CD4-positive, alpha-beta T cell (primary cell): Measurements from ENCODE around the gene ZFAND6. TPM values are rescaled to one million over a fixed set of nuclear protein-coding genes. Genes with fewer than 3 reads are reported as not detected.

Experiments
- ATAC-seq: fragments of 200-7000 bp; cut with Tn5 transposase; one replicate; pipeline ENCODE4 v1.10.0; 2022; ENCODE audit warnings: mild to moderate bottlenecking; ENCODE audit not compliant: poor library complexity
- CTCF ChIA-PET: fragments of 350-600 bp; sonication (Branson Sonifier 250); formaldehyde crosslinking; loops from one replicate; lab custom pipeline; 2021; ENCODE audit warnings: antibody characterized with exemption, inconsistent platforms; lab: Charles Lee
- POLR2A ChIA-PET: fragments of 350-600 bp; sonication (Branson Sonifier 250); formaldehyde crosslinking; loops from one replicate; lab custom pipeline; 2021; ENCODE audit warnings: antibody characterized with exemption, inconsistent platforms; lab: Charles Lee
- DNase-seq, 14 experiments: peaks; one replicate each; pipeline ENCODE4 v3.0.0-alpha.2; 2013 to 2020; ENCODE audit warnings: mixed read lengths in 2 of 14
- H3K27ac ChIP-seq, 2 donors: one replicate each; pipeline versions ENCODE4 v1.5.1 to v1.7.0; 2013; ENCODE audit warnings: low read length in 2 of 2, low read depth in 1 of 2, mild to moderate bottlenecking in 1 of 2
- H3K27me3 ChIP-seq, 2 experiments: 1 replicate in 1 of 2; 2 replicates in 1 of 2; pipeline versions ENCODE4 v1.6.1 to v1.7.0; 2013; ENCODE audit warnings: low read length in 2 of 2, control low read depth in 1 of 2, mild to moderate bottlenecking in 1 of 2, moderate library complexity in 1 of 2; ENCODE audit not compliant: insufficient read depth in 2 of 2, control insufficient read depth in 1 of 2
- H3K36me3 ChIP-seq: one replicate; pipeline ENCODE4 v1.6.1; 2013; ENCODE audit warnings: low read length, control low read depth; ENCODE audit not compliant: insufficient read depth
- H3K4me1 ChIP-seq: one replicate; pipeline ENCODE4 v1.6.1; 2013; ENCODE audit warnings: low read length, control low read depth; ENCODE audit not compliant: insufficient read depth
- H3K4me3 ChIP-seq: one replicate; pipeline ENCODE4 v1.5.1; 2013; ENCODE audit warnings: mild to moderate bottlenecking, low read length, moderate library complexity
- H3K9me3 ChIP-seq, 2 experiments: 1 replicate in 1 of 2; 2 replicates in 1 of 2; pipeline versions ENCODE4 v1.6.1 to v1.7.0; 2013; ENCODE audit warnings: low read length in 2 of 2, mild to moderate bottlenecking in 2 of 2, control low read depth in 1 of 2, moderate library complexity in 1 of 2; ENCODE audit not compliant: control insufficient read depth in 1 of 2, insufficient read depth in 1 of 2
- H3K27ac Mint-ChIP-seq: one replicate; pipeline ENCODE4 v1.8.0; 2020; ENCODE audit warnings: mixed read lengths
- H3K27me3 Mint-ChIP-seq: one replicate; pipeline ENCODE4 v1.8.0; 2021; ENCODE audit warnings: mixed read lengths
- H3K36me3 Mint-ChIP-seq: one replicate; pipeline ENCODE4 v1.8.0; 2021; ENCODE audit warnings: low read depth, mixed read lengths
- H3K4me1 Mint-ChIP-seq: one replicate; pipeline ENCODE4 v1.8.0; 2021; ENCODE audit warnings: low read depth, mixed read lengths
- H3K4me3 Mint-ChIP-seq: one replicate; pipeline ENCODE4 v1.8.0; 2020; ENCODE audit warnings: mild to moderate bottlenecking, mixed read lengths
- H3K9me3 Mint-ChIP-seq: one replicate; pipeline ENCODE4 v1.8.0; 2020; ENCODE audit warnings: mixed read lengths
- CTCF ChIP-seq: fragments of 200-600 bp; IDR thresholded peaks from one replicate; pipeline ENCODE4 v1.8.0; 2022; ENCODE audit warnings: antibody characterized with exemption, mild to moderate bottlenecking
- intact Hi-C, 2 experiments: fragments of 100-400 bp; cut with DNase I in 1 of 2; cut with micrococcal nuclease in 1 of 2; formaldehyde crosslinking; loops; one replicate each; pipeline versions ENCODE4 v1.15.1 to v1.9.0; 2023 to 2025; cut with DNase I, micrococcal nuclease
- total RNA-seq, 174 experiments: library from RNA in 2 of 174; stranded (reverse) in 2 of 174; gene quantifications; one replicate each; pipeline ENCODE4 v1.2.3 and lab custom pipeline; 2021 to 2026

Gene ZFAND6
- total RNA-seq, 2 experiments from 2014 or later = 65.5 to 69.2 TPM

- H3K4me3 ChIP-seq = no peak overlapping the region
- peaks cover 35% of the 10 kb centered on the region for H3K4me1 ChIP-seq
- no peaks in the 10 kb centered on the region for H3K27me3 Mint-ChIP-seq
- ATAC-seq (no peak), DNase-seq (no peak)
- ChIA-PET POLR2A (no interaction called here), CTCF (no interaction called here)
- no peaks in the 10 kb centered on the region for H3K36me3 ChIP-seq
- peaks cover 1% of the 10 kb centered on the region for H3K36me3 Mint-ChIP-seq
- H3K27ac ChIP-seq = no peak overlapping the region
- H3K9me3 ChIP-seq = no peaks in the 10 kb centered on the region
- peaks cover 38% of the 10 kb centered on the region for H3K4me1 Mint-ChIP-seq
- H3K27ac Mint-ChIP-seq = no peak overlapping the region
- H3K9me3 Mint-ChIP-seq = no peaks in the 10 kb centered on the region
- intact Hi-C loops = no loop called here
- H3K4me3 Mint-ChIP-seq = no peak overlapping the region
- TF ChIP-seq CTCF = no peak
- no peaks in the 10 kb centered on the region for H3K27me3 ChIP-seq
Measured at GRCh38 chr15:80156176-80156720, 96.8 kb downstream of the ZFAND6 start.

GRCh38 chr15:80157215-80157614 lies 97.7 kb downstream of the ZFAND6 start:
- ChIA-PET CTCF (no interaction called here), POLR2A (no interaction called here)
- H3K27ac ChIP-seq = no peak overlapping the region
- no peak for TF ChIP-seq CTCF
- H3K27me3 ChIP-seq = no peaks in the 10 kb centered on the region
- H3K9me3 Mint-ChIP-seq = no peaks in the 10 kb centered on the region
- peaks cover 11% of the 10 kb centered on the region for H3K36me3 Mint-ChIP-seq
- H3K4me1 Mint-ChIP-seq = peaks cover 33% of the 10 kb centered on the region
- H3K4me3 ChIP-seq = no peak overlapping the region
- ATAC-seq (no peak), DNase-seq (no peak)
- H3K27ac Mint-ChIP-seq = no peak overlapping the region
- H3K4me3 Mint-ChIP-seq = no peak overlapping the region
- intact Hi-C loops = no loop called here
- H3K36me3 ChIP-seq = peaks cover 2% of the 10 kb centered on the region
- H3K9me3 ChIP-seq = no peaks in the 10 kb centered on the region
- H3K27me3 Mint-ChIP-seq = no peaks in the 10 kb centered on the region
- peaks cover 32% of the 10 kb centered on the region for H3K4me1 ChIP-seq

GRCh38 chr15:80159301-80159700 lies 99.8 kb downstream of the ZFAND6 start:
- H3K4me1 Mint-ChIP-seq = peaks cover 22% of the 10 kb centered on the region
- CTCF ChIA-PET = no interaction called here

More at GRCh38 chr15:80159301-80159700, 99.8 kb downstream of the ZFAND6 start:
- Mint-ChIP-seq H3K27ac (no peak overlapping the region), H3K4me3 (no peak overlapping the region), H3K36me3 (peaks cover 20% of the 10 kb centered on the region), H3K27me3 (no peaks in the 10 kb centered on the region), H3K9me3 (no peaks in the 10 kb centered on the region)
- intact Hi-C loops = no loop called here
- POLR2A ChIA-PET = no interaction called here
- no peak for TF ChIP-seq CTCF
- ATAC-seq = no peak
- no peak overlapping the region for H3K27ac ChIP-seq
- no peaks in the 10 kb centered on the region for H3K9me3 ChIP-seq
- peaks cover 5% of the 10 kb centered on the region for H3K36me3 ChIP-seq
- H3K4me1 ChIP-seq = peaks cover 16% of the 10 kb centered on the region
- no peak for DNase-seq
- no peaks in the 10 kb centered on the region for H3K27me3 ChIP-seq
- H3K4me3 ChIP-seq = no peak overlapping the region
